Esophagus muscularis mucosa (tissue), 3 donors: ENCODE measurements around the gene GTF2H3.

Source experiments
- POLR2A ChIP-seq: fragments of 450-650 bp; IDR thresholded peaks from one replicate; pipeline ENCODE4 v1.6.1; 2017; ENCODE audit warnings: antibody characterized with exemption, moderate library complexity, mild to moderate bottlenecking, low read depth
- TF ChIP-seq, protein P1 (sequence below), 3 experiments: fragments of 200-600 bp in 2 of 3; fragments of 450-650 bp in 1 of 3; sonication (generic) in 2 of 3; IDR thresholded peaks; one replicate each; pipeline ENCODE4 v1.5.1; 2017 to 2019; ENCODE audit warnings: antibody characterized with exemption in 3 of 3, mild to moderate bottlenecking in 2 of 3, moderate library complexity in 1 of 3

DNA sequence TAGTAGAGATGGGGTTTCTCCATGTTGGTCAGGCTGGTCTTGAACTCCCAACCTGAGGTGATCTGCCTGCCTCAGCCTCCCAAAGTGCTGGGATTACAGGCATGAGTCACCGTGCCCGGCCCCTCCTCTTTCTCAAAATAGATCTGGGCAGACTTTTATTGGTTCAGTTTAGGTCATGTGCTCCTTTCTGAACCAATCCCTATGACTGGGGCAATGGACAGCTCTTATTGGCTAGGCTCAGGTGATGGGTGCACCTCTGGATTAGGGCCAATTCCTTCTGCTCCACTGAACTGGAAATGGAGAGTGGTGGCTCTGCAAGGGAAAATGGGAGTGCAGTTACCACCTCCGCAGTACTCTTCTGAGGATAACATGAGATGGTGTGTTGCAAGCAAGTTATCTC is 72.3 kb downstream of the GTF2H3 start:
- TF ChIP-seq, protein P1, sequence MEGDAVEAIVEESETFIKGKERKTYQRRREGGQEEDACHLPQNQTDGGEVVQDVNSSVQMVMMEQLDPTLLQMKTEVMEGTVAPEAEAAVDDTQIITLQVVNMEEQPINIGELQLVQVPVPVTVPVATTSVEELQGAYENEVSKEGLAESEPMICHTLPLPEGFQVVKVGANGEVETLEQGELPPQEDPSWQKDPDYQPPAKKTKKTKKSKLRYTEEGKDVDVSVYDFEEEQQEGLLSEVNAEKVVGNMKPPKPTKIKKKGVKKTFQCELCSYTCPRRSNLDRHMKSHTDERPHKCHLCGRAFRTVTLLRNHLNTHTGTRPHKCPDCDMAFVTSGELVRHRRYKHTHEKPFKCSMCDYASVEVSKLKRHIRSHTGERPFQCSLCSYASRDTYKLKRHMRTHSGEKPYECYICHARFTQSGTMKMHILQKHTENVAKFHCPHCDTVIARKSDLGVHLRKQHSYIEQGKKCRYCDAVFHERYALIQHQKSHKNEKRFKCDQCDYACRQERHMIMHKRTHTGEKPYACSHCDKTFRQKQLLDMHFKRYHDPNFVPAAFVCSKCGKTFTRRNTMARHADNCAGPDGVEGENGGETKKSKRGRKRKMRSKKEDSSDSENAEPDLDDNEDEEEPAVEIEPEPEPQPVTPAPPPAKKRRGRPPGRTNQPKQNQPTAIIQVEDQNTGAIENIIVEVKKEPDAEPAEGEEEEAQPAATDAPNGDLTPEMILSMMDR (IDR thresholded peaks at IDR 0.05): no peak
- no peak for TF ChIP-seq POLR2A
